ENCODE measurements around the gene ISLR2.
"Not testable (repeated sequence)": the region's sequence is repeated elsewhere in the genome, so short reads cannot be mapped to it uniquely, and the experiment has no call there.

The ISLR2 gene, protein sequence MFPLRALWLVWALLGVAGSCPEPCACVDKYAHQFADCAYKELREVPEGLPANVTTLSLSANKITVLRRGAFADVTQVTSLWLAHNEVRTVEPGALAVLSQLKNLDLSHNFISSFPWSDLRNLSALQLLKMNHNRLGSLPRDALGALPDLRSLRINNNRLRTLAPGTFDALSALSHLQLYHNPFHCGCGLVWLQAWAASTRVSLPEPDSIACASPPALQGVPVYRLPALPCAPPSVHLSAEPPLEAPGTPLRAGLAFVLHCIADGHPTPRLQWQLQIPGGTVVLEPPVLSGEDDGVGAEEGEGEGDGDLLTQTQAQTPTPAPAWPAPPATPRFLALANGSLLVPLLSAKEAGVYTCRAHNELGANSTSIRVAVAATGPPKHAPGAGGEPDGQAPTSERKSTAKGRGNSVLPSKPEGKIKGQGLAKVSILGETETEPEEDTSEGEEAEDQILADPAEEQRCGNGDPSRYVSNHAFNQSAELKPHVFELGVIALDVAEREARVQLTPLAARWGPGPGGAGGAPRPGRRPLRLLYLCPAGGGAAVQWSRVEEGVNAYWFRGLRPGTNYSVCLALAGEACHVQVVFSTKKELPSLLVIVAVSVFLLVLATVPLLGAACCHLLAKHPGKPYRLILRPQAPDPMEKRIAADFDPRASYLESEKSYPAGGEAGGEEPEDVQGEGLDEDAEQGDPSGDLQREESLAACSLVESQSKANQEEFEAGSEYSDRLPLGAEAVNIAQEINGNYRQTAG

DNA sequence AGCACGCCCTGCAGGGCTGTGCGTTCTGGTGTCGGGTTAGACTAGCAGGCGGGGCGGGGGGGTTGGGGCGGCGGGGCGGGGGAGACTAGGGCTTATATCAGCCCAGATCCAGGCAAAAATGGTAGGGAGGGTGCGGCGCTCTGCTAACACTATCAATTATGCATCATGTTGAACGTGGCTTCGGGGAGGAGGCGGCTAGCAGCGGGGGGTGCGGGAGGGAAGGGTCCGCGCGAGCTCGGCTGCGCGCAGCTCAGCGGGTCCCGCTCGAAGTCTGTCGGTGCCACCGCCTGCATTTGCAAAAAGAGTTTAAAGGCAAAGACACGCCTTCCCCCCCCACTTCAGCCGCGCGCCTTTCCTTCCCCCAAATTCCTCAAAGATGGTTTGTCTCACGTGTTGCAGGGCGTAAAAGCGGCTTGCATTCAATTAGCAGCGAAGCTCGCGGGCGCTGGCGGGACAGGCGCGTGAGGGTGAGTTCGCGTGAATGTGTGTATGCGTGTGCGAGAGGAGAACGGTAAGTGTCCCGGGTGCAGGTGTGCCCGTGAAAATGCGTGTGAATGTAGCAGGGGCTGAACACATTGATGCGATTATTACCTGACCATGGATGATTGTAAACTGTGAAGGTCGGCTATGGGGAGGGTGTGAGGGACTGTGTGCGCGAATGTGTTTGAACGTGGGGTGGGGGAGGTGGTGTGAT is at the start of gene ISLR2:
TSS of gene ISLR2 (plus strand) at position 432 of the 694 bp plus-strand sequence. CDS start 2,169 bp downstream, outside the sequence.
- DNase-seq = no peak

DNA sequence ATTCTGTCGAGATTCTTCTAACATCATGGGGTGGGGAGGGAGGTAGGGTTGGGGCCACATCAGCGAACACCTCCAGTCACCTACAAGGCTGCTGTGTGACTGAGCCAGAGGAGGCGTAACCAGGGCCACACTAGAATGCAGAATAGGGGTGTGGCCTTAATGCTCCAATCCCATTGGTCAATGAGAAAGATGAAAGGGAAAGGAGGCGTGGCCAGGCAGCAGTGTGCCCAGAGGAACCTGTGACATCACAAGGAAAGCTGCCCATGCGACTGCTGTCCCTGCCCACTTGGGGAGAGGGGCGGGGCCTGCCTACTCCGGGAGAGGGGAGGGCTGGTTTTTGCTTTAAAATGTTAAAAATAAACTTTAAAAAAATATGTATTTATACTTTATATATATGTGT is 47.9 kb upstream of the ISLR2 start, which contains the start of gene GOLGA6A:
TSS of gene GOLGA6A (minus strand) at position 101 of the 400 bp plus-strand sequence. CDS start at position 60, 41 bp downstream.
- DNase-seq = not testable (repeated sequence)

DNA sequence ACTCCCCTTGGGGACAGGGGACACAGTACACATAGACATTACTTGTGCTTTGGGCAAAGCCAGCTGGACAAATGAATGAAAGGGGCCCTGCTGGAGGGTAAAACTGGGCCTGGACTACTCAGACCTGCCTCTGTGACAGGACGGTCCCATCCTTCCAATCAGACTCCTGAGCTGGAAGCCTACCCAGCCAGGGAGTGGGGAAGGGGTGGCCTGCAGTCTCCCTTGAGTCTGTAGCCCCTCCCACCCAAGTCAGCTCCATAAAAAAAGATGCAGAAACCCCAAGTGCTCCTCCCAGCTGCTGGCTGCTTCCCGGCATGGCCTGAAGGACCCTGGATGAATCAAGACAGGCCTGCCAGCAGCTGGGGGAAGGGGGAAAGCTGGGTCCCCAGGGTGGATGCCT is 35.8 kb upstream of the ISLR2 start:
- not testable (repeated sequence) for DNase-seq

DNA sequence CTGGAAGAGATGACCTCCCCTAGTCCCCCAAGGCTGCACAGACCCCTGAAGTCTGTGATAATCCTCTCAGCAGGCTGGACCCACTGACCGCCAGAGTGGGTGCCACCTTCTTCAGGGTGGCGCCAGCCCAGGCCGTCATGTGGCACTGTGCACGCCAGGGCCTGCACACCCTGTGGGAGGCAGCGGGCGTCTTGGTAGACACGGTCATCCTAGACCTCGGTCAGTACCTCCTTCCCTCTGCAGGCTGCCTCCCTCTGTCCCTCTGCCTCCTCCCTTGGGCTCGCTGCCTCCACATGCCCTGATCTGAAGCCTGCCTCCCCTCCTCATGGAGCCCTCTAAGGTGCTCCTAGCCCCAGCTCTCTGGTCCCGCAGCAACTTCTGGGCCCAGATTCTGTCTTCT is 34.8 kb upstream of the ISLR2 start:
- not testable (repeated sequence) for DNase-seq

DNA sequence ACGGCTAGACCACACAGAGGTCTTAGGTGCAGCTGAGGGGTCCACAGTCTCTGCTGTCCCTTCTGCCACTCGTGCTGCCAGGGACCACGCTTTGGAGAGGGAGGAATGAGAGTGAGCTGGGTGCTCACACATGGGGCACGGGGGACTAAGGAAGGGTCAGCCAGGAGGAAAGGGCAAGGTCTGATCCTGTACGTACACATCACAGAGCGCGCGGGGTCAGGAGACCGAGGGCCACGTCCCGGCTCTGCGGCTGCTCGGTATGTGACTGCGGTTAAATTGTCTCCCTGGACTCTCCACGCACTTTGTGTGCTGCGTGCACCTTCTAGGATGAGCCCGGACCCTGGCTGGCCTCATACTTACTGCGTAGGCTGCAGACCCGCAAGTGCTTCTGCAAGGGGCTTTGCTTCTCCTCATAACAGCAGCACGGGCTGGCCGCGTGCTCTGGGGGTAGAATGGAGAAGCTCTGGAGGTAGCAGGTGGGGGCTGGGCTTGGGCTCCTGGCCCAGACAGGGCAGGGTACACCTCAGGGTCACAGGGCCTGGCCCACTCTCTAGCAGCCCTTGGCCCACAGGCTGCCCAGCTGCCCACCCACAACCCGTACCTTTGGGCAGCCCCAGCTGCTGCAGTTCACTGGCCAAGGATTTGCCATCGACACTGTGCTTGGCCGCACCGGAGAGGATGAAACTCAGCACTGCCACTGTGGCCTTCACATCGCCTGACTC is 33.5 kb upstream of the ISLR2 start:
- DNase-seq = not testable (repeated sequence)

DNA sequence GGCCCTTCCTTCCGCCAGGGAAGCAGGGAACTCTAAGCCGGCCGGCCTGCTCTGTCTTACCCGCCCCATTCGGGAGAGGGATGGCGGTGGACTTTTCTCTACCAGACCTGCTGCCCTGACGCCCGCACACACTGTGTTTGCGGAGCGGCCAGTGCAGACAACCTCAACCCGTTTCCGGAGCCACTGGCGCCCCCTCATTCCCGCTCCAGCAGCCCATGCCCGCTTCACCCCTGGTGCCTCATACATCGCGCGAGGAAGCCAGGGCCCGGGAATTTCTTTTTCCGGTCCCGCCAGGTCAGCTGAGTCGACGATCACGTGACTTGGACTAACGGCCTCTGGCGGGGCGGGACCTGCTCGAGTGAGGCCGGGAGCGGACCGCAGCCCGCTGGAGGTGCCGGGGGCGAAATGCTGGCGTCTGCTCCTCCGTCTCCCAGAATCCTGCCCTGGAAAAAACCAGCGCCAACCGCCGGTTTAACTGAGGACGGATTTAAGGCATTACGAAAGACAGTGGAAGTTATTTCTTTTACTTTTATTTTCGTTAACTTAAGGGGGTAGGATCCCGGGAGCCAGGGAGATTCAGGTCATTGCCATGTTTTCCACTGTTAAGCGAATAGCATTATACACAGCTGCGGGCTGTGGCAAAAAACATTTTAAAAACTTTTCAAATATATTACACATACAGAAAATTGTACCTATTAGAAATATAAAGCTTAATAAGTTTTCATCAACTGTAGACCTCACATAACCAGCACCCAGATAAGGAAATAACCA is 30.2 kb upstream of the ISLR2 start:
- DNase-seq = peak; percentile 78 to 87

DNA sequence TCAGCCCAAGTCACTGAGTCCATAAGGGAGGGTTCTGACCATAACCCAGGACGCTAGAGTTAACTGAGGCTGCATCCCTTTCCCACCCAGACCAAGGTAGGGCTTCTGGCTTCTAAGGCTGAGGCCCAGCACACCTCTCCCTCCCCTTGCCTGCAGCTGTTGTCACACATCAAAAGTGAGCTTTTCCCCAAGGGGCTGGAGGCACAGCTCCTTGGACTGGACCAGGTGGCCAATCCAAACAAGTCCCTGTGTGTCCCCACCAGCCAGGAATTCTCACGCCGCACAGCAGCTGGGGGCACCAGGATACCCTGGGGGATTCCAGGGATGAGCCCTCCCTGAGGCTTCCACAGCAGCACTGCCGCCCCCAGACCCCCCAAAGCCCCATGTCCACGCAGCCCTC is 22.3 kb upstream of the ISLR2 start:
- no peak for DNase-seq

DNA sequence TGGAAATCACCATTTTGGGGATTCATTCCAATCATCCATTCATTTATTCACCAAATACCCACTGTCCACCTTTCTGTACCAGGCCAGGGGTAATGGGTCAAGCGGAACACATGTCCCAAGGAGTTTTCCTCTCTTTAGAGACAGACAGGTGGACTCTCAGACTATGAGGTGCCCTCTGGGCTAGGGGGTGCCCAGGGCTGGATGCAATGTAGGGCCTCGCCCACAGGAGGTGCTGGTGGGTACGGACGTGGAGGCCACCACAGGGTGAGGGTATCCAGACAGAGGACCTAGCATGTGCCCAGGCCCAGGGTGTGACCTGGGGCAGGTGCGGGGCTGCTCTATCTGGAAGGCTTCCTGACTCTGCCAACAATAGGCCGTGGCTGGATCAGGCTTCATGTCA is 21.8 kb upstream of the ISLR2 start:
- not testable (repeated sequence) for DNase-seq

DNA sequence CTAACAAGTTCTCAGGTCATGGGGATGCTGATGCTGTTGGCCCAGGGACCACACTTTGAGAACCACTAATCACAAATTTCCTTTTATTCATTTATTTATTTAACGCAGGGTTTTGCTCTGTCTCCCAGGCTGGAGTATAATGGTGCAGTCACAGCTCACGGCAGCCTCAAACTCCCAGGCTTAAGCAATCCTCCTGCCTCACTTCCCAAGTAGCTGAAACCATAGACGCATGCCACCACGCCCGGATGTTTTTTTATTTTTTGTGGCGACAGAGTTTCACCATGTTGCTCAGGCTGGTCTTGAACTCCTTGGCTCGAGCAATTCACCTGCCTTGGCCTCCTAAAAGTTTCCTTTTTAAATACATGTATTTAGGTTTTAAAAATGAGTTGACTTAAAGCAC is 20.7 kb upstream of the ISLR2 start:
- DNase-seq = peak; percentile 7 to 26

DNA sequence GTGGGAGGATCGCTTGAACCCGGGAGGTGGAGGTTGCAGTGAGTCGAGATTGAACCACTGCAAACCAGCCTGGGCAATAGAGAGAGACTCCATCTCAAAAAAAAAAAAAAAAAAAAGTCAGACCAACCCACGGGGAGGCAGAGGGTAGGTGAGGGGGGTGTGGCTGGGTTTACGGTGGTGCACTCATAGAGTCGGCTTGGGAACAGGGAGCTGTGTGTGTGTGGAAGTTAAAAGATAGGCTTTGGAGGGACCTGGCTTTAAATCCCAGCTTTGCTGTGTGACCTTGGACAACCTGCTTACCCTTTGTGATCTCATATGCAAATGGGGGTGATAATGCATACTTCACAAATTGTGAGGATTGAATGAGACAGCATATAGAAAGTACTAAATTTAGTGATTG is 10.0 kb upstream of the ISLR2 start:
- DNase-seq = no peak

DNA sequence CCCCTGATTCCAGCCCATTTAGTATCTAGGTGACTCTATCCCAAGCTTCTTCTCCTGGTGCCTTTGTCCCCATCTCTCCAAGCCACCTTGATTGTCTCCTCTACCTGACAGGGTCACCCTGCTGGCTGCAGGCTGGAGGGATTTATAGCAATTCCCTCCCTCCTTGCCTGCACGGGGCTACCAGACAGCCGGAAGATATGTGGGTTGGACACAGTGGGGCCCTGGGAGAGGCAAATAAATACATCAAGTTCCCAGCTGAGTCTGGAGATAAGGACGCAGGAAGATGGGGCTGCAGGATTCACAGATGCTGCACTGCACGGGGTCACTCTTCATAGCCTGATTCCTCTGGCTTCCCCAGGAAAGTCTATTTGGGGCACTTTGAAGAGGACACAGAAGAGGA is 9.3 kb upstream of the ISLR2 start:
- no peak for DNase-seq

DNA sequence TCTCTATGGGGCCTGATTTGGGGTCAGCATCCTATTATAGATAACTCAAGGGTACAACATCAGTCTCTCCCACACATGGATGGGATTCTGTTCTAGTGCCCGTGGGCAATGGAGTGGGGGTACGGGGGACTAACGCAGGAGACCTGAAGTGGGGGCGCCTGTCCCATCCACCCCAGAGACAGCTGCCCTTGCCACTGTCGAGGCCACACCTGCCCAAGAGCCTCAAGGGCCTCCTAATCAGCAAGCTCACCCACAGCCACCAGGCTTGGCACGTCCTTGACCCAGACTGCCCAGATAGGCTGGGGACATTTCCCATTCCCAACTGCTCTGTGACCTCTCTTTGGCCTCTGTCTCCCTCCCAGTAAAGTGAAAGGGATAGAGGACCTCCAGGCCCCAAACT is 8.5 kb upstream of the ISLR2 start:
- no peak for DNase-seq

DNA sequence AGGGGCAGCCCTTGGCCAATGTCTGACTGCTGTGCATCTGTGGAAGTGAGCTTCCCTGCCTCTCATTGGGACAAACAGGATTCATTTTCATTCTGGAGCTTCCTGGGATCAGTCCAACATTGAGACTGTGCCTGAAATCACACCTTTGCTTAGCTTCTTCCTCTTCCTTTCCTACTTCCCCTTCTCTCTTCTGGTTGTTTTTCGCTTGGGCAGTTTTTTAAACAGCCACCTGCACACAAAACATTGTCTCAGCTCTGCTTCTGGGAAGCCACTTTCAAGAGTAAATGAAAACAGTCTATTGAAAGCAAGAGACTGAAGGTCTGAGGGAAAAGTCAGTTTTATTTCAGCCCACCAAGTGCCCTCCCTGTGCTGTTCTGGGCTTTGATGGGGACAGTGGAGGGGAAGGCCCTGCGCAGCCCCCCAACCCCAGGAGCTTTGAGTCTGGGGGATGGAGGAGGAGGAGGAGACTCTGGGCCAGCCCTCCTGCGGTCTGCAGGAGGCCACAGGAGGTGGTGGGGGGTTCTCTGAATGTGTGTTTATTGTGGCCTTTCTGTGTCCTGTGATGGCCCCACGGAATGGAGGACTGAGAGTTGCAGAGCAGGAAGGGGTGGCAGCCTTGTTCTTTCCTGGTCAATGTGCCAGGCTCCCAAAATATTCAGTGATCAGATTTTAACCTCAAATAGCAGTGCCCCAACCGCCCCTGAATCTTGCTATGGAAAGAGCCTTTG is 7.8 kb upstream of the ISLR2 start:
- DNase-seq = no peak

DNA sequence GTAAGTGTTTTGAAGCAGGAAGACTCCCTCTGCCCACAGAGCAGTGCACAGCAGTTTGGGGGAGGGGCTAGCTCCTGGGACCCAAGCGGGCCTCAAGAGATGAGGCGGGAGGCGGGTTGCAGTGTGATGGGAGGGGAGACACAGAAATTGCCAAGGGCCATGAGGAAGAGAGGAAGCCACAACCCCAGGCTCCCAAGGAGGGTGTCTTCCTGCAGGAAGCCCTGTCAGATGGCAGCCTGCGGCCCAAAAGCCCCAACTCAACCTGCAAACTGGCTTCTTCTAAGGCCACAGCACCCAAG is 7.3 kb upstream of the ISLR2 start:
- DNase-seq = no peak

DNA sequence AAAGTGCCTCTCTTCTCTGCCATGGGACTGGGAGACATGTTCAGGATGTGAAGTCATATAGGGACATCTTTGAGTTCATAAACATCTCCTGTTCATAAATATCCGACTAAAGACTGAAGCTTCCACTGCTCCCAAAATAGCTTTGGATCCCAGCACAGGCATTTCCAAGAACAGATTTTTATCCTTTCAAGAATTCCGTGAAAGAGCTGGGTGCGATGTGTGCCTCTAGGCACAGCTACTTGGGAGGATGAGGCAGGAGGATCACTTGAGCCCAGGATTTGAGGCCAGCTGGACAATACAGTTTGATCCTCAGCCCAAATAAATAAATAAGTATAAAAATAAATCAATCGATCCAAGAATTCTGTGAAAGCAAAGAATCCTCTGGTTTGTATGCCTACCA is 6.7 kb upstream of the ISLR2 start:
- DNase-seq = no peak

DNA sequence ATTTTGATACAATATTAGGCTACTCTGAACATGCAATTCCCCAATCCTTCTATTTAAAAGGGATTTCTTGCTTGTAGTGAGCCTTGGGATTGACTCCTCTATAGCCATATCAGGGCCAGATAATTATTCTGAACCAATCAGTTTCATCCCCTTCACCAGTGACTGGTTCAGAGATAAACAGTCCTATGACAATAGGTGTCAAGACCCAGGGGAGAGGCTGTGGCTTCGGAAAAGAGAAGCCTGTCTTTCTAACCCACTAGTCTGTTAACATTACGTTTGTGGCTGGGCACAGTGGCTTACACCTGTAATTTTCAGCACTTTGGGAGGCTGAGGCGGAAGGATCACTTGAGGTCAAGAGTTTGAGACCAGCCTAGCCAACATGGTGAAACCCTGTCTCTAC is 6.2 kb upstream of the ISLR2 start:
- no peak for DNase-seq

DNA sequence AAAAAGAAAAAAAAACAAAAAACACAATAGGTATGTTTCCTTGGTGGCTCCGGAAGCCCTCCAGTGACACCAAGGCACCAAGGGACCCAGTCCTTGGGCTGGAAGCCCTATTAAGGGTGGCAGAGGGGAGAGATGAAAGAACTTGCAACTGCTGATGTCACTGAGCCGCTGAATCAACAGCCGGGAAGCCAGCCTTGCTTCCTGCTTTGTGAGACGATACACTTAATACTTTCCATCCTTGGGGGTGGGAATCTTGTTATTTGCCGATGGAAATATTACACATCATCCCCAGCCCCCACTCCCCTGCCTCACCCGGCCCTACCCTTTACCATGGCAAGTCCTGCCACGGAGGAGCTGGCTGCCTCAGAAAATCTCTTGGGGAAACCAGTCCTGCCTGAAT is 5.6 kb upstream of the ISLR2 start:
- no peak for DNase-seq

DNA sequence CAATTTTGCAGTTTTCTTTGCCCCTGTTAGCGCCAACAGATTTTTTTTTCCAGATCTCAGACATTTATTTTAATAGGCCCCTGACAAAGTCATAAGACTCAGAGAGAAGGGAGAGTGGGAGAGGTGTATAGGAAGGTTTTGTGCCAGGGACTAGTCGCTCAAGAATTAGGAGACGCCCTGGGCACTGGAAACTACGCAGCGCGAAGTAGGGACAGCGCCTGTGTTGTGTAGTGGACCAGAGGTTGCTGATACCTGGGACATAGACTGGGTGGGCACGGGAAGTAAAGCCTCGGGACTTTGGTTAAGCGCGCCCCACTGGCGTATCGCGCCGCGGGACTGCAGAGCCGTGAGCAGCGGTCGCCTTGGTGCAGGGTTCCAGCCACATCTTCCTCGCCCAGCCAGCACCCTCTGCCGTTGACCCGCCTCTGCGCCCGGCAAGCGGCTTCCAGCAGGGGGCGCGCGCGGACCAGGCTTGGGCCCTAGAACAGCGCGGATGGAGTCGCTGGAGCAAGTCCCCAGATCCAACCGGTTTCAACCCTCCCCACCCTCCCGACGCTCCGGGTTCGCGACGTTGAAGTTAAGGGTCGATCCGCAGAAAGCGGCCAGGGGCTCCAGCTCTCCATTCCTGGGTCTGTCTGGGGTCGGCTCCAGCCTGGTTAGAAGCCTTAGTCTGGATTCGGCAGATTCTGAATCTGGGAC is 3.0 kb upstream of the ISLR2 start:
- DNase-seq = peak; percentile 61 to 95

DNA sequence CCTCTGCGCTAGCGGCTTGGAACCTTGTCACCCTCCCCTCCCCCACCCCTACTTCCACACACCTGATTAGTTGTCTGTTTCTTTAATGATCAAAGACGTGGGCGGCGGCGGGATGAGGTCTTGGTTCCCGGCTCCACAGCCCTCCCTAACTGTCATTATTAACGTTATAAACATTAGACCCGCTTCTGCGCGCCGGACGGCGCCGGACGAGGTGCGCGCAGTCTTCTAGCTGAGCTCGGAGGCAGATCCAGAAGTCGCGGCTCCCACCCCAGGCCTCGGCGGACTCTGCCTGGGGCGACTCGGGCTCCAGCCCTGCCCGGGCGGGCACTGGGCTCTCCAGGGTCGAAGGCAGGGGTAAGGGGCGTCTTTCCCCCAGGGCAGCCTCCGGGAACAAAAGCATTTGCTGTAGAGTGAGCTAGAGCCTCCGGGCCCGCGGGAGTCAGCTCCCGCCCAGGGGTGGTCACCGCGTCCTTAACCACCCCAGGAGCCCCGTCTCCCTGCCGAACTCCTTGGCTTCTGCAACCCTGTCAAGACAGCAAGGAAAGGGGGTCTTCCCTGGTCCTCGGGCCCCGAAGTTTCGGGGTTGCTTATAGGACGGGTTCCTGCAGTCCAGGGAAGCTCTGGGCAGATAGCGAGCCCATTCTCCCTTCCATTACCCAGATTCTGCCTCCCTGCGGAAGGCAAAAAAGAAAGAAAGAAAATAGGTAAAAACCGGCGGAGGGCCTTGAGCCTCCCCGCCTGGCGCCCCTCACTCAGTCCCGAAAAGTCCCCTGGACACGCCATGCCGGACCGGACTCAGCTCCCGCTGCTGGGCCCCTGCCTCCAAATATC is 2.2 kb upstream of the ISLR2 start:
- DNase-seq = no peak

Data from inflammatory macrophage treated with lipopolysaccharide for 1 hour (primary cell).